GM23338 (cell line): ENCODE data around the gene GNL2. TPM values are rescaled to one million over a fixed set of nuclear protein-coding genes. Genes with fewer than 3 reads are reported as not detected.

ENCODE experiments used
- ATAC-seq: fragments of 200-7000 bp; cut with Tn5 transposase; 3 replicates; pipeline ENCODE4 v1.9.1; 2020
- DNase-seq: peaks from one replicate; pipeline ENCODE4 v3.0.0-alpha.2; 2015; ENCODE audit warnings: low spot score
- H2AFZ ChIP-seq: fragments of 200-600 bp; sonication (generic); 2 replicates; pipeline ENCODE4 v1.8.0; 2016; ENCODE audit warnings: antibody characterized with exemption, mild to moderate bottlenecking, moderate library complexity
- H3F3A ChIP-seq: fragments of 200-600 bp; sonication (generic); replicated peaks from 2 replicates; pipeline ENCODE4 v1.8.0; 2017; ENCODE audit warnings: antibody characterized with exemption, mixed run types, low read depth
- H3K27ac ChIP-seq: fragments of 200-600 bp; sonication (generic); 2 replicates; pipeline ENCODE4 v1.6.1; 2016; ENCODE audit warnings: low read depth
- H3K27me3 ChIP-seq: fragments of 200-600 bp; sonication (generic); 2 replicates; pipeline ENCODE4 v1.8.0; 2016; ENCODE audit warnings: mild to moderate bottlenecking, mixed run types, moderate library complexity; ENCODE audit not compliant: insufficient read depth
- H3K36me3 ChIP-seq: fragments of 200-600 bp; sonication (generic); 2 replicates; pipeline ENCODE4 v1.8.0; 2016; ENCODE audit warnings: mild to moderate bottlenecking; ENCODE audit not compliant: insufficient read depth
- H3K4me1 ChIP-seq: fragments of 200-600 bp; sonication (generic); 2 replicates; pipeline ENCODE4 v1.8.0; 2016; ENCODE audit warnings: mild to moderate bottlenecking, moderate library complexity; ENCODE audit not compliant: insufficient read depth
- H3K4me2 ChIP-seq: fragments of 200-600 bp; sonication (generic); 2 replicates; pipeline ENCODE4 v1.7.1; 2017; ENCODE audit warnings: mixed run types
- H3K4me3 ChIP-seq: fragments of 200-600 bp; sonication (generic); 2 replicates; pipeline ENCODE4 v1.6.1; 2016; ENCODE audit warnings: mixed run types
- H3K79me2 ChIP-seq: fragments of 200-600 bp; sonication (generic); replicated peaks from 2 replicates; pipeline ENCODE4 v1.8.0; 2017; ENCODE audit warnings: mild to moderate bottlenecking; ENCODE audit not compliant: insufficient read depth
- H3K9me2 ChIP-seq: fragments of 200-600 bp; sonication (generic); 2 replicates; pipeline ENCODE4 v1.8.0; 2017; ENCODE audit not compliant: insufficient read depth
- H4K20me1 ChIP-seq: fragments of 200-600 bp; sonication (generic); replicated peaks from 2 replicates; pipeline ENCODE4 v1.8.0; 2017; ENCODE audit warnings: mild to moderate bottlenecking; ENCODE audit not compliant: insufficient read depth
- H3K27ac Mint-ChIP-seq: 2 replicates; pipeline ENCODE4 v1.8.0; 2020; ENCODE audit warnings: inconsistent platforms, mild to moderate bottlenecking, moderate library complexity, mixed read lengths
- H3K27me3 Mint-ChIP-seq: 3 replicates; pipeline ENCODE4 v1.8.0; 2022; ENCODE audit warnings: low read depth, mild to moderate bottlenecking, moderate library complexity, mixed read lengths, inconsistent platforms; ENCODE audit not compliant: insufficient read depth, poor library complexity
- H3K36me3 Mint-ChIP-seq: 3 replicates; pipeline ENCODE4 v1.8.0; 2021; ENCODE audit warnings: low read depth, mild to moderate bottlenecking, inconsistent platforms, moderate library complexity, mixed read lengths
- H3K4me1 Mint-ChIP-seq: 3 replicates; pipeline ENCODE4 v1.8.0; 2020; ENCODE audit warnings: mild to moderate bottlenecking, inconsistent platforms, mixed read lengths
- H3K4me3 Mint-ChIP-seq: 3 replicates; pipeline ENCODE4 v1.8.0; 2021; ENCODE audit warnings: moderate library complexity, mild to moderate bottlenecking, inconsistent platforms, mixed read lengths
- H3K9me3 Mint-ChIP-seq: 3 replicates; pipeline ENCODE4 v1.8.0; 2020; ENCODE audit warnings: moderate library complexity, mild to moderate bottlenecking, inconsistent platforms, mixed read lengths
- CREB1 ChIP-seq: fragments of 250-450 bp; sonication (Bioruptor Pico); IDR thresholded peaks from 2 replicates; pipeline ENCODE4 v1.5.0; 2020; ENCODE audit warnings: low read depth, mild to moderate bottlenecking, moderate library complexity
- CTCF ChIP-seq, 2 experiments: fragments of 200-600 bp in 1 of 2; sonication (generic) in 1 of 2; conservative IDR thresholded peaks; 2 replicates each; pipeline versions ENCODE4 v1.5.1 to v1.6.1; 2016 to 2017; ENCODE audit warnings: antibody characterized with exemption in 2 of 2, low read depth in 2 of 2, mild to moderate bottlenecking in 2 of 2, moderate library complexity in 1 of 2
- ETS1 ChIP-seq: IDR thresholded peaks from 2 replicates; pipeline ENCODE4 v1.6.1; 2016; ENCODE audit warnings: antibody characterized with exemption
- EZH2 ChIP-seq: fragments of 200-600 bp; sonication (generic); IDR thresholded peaks from one replicate; pipeline ENCODE4 v1.8.0; 2017; ENCODE audit warnings: antibody characterized with exemption, mild to moderate bottlenecking, low read depth; ENCODE audit not compliant: unreplicated experiment
- EZH2phosphoT487 ChIP-seq: fragments of 200-600 bp; sonication (generic); IDR thresholded peaks from one replicate; pipeline ENCODE4 v1.8.1; 2018; ENCODE audit warnings: antibody characterized with exemption; ENCODE audit not compliant: unreplicated experiment
- JUNB ChIP-seq: IDR thresholded peaks from one replicate; pipeline ENCODE4 v1.6.1; 2016; ENCODE audit warnings: antibody characterized with exemption; ENCODE audit not compliant: unreplicated experiment
- NANOG ChIP-seq: IDR thresholded peaks from 2 replicates; pipeline ENCODE4 v1.6.1; 2016; ENCODE audit warnings: antibody characterized with exemption, borderline replicate concordance
- POLR2AphosphoS5 ChIP-seq: IDR thresholded peaks from 2 replicates; pipeline ENCODE4 v1.6.1; 2016; ENCODE audit warnings: antibody characterized with exemption, low read depth
- REST ChIP-seq: IDR thresholded peaks from one replicate; pipeline ENCODE4 v1.6.1; 2018; ENCODE audit warnings: antibody characterized with exemption; ENCODE audit not compliant: unreplicated experiment
- STAT1 ChIP-seq: IDR thresholded peaks from one replicate; pipeline ENCODE4 v1.6.1; 2016; ENCODE audit warnings: antibody characterized with exemption; ENCODE audit not compliant: unreplicated experiment
- ZNF114 ChIP-seq: fragments of 250-450 bp; sonication (Bioruptor Pico); IDR thresholded peaks from 2 replicates; pipeline ENCODE4 v1.5.0; 2020; ENCODE audit warnings: mild to moderate bottlenecking, moderate library complexity
- ZNF331 ChIP-seq: fragments of 250-450 bp; sonication (Bioruptor Pico); IDR thresholded peaks from 2 replicates; pipeline ENCODE4 v1.5.0; 2020; ENCODE audit warnings: low read depth, mild to moderate bottlenecking, moderate library complexity
- ZNF462 ChIP-seq: fragments of 250-450 bp; sonication (Bioruptor Pico); IDR thresholded peaks from 2 replicates; pipeline ENCODE4 v1.5.0; 2020; ENCODE audit warnings: mild to moderate bottlenecking, moderate library complexity
- polyA plus RNA-seq: library from polyadenylated mRNA; unstranded; fragments of >200 nt; fragmentation: Nextera tagmentation; extraction: Ambion mirVana; gene quantifications from 2 replicates; pipeline ENCODE4 v1.2.1, GENCODE V29; 2016
- total RNA-seq: library from RNA; depleted of rRNA; stranded (reverse); fragments of >200 nt; shearing (Covaris generic); gene quantifications from 2 replicates; pipeline ENCODE4 v1.2.3, GENCODE V29; 2014

Gene GNL2
- total and polyA plus RNA-seq, 2 experiments from 2014 or later: 78.4 to 121 TPM

GRCh38 chr1:37628026-37628556 lies 32.4 kb upstream of the GNL2 start:
- TF ChIP-seq EZH2phosphoT487: no peak
- TF ChIP-seq CREB1 (CRISPR knock-in tag): no peak
- TF ChIP-seq JUNB: no peak
- no peak for TF ChIP-seq ZNF114 (CRISPR knock-in tag)
- TF ChIP-seq ZNF462: no peak
- no peak for TF ChIP-seq STAT1
- TF ChIP-seq NANOG: no peak
- no peak for TF ChIP-seq ZNF331 (CRISPR knock-in tag)
- TF ChIP-seq CTCF (conservative IDR thresholded peaks at IDR 0.05; ENCODE audit: low read depth in 2 of 2): no peak
- TF ChIP-seq EZH2: no peak
- no peak for TF ChIP-seq POLR2AphosphoS5
- no peak for TF ChIP-seq ETS1
- TF ChIP-seq REST: no peak
- H3K4me3 Mint-ChIP-seq: no peak overlapping the region
- no peak for ATAC-seq
- DNase-seq: no peak
- peaks cover 6% of the 10 kb centered on the region; the same call in 2 of the 3 replicates for H3K4me1 Mint-ChIP-seq
- H3K36me3 ChIP-seq: no peaks in the 10 kb centered on the region
- H3K36me3 Mint-ChIP-seq: no peaks in the 10 kb centered on the region
- peaks cover 1% of the 10 kb centered on the region; the same call in 1 of the 2 replicates for H3K4me1 ChIP-seq
- no peak overlapping the region for H3K4me2 ChIP-seq
- H3K27me3 ChIP-seq: peaks cover 80% of the 10 kb centered on the region
- no peaks in the 10 kb centered on the region for H3K9me2 ChIP-seq
- no peaks in the 10 kb centered on the region for H3F3A ChIP-seq
- H3K79me2 ChIP-seq: no peaks in the 10 kb centered on the region
- H3K9me3 Mint-ChIP-seq: no peaks in the 10 kb centered on the region
- no peak overlapping the region for H3K27ac ChIP-seq
- H3K4me3 ChIP-seq: no peak overlapping the region
- H4K20me1 ChIP-seq: no peaks in the 10 kb centered on the region; the same call in 1 of the 2 replicates
- H2AFZ ChIP-seq: no peak overlapping the region
- peaks cover 59% of the 10 kb centered on the region for H3K27me3 Mint-ChIP-seq
- H3K27ac Mint-ChIP-seq: no peak overlapping the region
